HCEC 1CT (cell line): ENCODE measurements around the gene OVOL3.
"Not testable (repeated sequence)": the region's sequence is repeated elsewhere in the genome, so short reads cannot be mapped to it uniquely, and the experiment has no call there.

Experiments
- DNase-seq: peaks from one replicate; pipeline ENCODE4 v3.0.0-alpha.2; 2017

Gene OVOL3

GRCh38 chr19:36110487-36111199 is at the start of gene OVOL3:
TSS of gene OVOL3 (plus strand) at chr19:36111143. CDS start at chr19:36111203, 60 bp downstream.
- no peak for DNase-seq

- no peak for DNase-seq
Measured at GRCh38 chr19:36061367-36061766, 49.6 kb upstream of the OVOL3 start.

- DNase-seq: no peak
Measured at GRCh38 chr19:36064826-36065225, 46.1 kb upstream of the OVOL3 start.

DNA sequence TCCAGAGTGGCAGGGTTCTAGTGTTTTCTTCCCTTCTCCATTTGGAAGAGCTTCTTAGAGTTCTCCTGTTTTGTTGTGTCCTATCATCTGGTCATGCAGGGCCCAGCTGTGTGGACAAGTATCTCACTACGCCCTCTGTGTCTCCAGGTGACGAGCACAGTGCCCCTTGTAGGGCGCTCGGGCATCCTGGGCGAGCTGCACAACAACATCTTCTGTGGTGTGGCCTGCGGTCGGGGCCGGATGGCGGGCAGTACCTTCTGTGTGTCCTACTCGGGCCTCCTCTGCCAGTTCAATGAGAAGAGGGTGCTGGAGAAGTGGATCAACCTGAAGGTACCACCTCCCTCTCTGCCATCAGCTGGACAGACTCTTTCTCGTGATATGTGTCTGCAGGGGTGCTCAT is 43.3 kb upstream of the OVOL3 start:
- DNase-seq: no peak

- DNase-seq: not testable (repeated sequence)
Measured at GRCh38 chr19:36068810-36069499, 42.0 kb upstream of the OVOL3 start.

- DNase-seq: no peak
Measured at GRCh38 chr19:36072081-36072480, 38.9 kb upstream of the OVOL3 start.

GRCh38 chr19:36073121-36073876 is 37.6 kb upstream of the OVOL3 start:
- DNase-seq: no peak

GRCh38 chr19:36079389-36079945 is 31.5 kb upstream of the OVOL3 start:
- DNase-seq: no peak

DNA sequence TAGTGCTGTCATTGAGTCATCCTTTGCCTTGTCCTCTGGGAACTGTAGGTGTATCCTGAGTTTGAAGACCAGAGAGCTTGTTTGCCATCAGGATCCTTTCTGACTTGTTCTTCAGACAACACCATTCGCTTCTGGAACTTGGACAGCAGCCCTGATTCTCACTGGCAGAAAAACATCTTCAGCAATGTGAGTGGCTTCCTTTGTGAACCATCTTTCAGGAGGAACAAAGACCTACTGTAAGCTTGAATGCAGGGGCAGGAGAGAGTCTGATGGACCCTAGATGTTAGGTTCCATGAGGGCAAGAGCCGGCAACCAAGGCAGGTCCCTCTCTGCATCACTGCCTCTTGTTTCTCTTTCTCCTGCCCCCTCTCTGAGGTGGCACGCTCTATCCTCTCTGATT is 29.6 kb upstream of the OVOL3 start:
- DNase-seq: no peak

DNA sequence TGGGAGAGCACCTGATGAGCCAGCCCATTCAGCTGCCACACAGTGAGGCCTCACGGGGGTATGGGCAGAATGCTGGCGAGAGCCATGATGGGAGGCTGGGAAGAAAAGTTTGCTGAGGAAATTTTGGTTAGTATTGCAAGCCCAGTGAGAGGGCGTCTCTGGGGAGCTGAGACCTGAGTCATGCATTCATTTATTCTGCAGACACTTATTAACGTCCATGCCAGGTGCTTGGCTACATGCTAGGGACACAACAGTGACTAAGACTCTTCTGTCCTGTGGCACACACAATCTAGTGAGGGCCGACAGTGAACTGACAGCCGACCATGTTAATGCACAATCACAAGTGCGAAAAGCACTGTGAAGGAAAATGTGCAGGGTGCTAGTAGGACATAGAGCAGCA is 29.0 kb upstream of the OVOL3 start:
- DNase-seq: no peak

GRCh38 chr19:36082916-36083315 is 28.0 kb upstream of the OVOL3 start:
- DNase-seq: no peak

DNA sequence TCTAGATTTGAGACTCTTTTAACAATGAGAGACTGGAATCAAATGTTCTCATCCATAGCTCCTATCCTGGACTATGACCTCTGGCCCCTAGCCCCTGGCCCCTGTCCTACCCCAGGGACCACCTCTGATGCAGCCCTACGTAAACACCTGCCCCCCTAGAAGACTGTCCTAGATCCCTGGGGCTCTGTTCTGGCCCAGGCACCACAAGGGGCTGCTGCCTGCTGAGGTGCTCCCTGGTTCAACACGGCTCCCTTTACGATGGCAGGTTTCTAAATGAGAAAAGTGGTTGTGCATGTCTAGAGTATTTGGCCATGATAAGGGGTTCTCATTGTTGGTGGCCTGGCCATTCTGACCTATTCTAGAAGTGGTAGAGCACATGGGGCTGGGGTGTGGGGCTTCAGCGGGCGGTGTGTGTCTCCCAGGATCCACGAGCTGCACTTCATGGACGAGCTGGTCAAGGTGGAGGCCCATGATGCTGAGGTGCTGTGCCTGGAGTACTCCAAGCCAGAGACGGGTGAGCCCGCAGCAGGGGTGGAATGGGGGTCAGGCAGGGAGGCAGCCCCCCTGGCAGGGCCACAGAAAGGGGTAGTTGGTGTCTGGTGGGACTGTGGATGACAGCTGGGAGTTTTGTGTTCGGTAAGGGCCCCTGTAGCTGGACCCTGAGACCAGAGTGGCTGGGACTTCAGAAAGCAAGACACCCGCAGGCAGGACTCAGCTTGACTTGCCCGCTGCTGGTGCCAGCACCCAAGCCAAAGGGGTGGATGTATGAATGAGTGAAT is 26.5 kb upstream of the OVOL3 start:
- no peak for DNase-seq

GRCh38 chr19:36086326-36086725 is 24.6 kb upstream of the OVOL3 start:
- DNase-seq: no peak

- no peak for DNase-seq
Measured at GRCh38 chr19:36089847-36090246, 21.1 kb upstream of the OVOL3 start.

DNA sequence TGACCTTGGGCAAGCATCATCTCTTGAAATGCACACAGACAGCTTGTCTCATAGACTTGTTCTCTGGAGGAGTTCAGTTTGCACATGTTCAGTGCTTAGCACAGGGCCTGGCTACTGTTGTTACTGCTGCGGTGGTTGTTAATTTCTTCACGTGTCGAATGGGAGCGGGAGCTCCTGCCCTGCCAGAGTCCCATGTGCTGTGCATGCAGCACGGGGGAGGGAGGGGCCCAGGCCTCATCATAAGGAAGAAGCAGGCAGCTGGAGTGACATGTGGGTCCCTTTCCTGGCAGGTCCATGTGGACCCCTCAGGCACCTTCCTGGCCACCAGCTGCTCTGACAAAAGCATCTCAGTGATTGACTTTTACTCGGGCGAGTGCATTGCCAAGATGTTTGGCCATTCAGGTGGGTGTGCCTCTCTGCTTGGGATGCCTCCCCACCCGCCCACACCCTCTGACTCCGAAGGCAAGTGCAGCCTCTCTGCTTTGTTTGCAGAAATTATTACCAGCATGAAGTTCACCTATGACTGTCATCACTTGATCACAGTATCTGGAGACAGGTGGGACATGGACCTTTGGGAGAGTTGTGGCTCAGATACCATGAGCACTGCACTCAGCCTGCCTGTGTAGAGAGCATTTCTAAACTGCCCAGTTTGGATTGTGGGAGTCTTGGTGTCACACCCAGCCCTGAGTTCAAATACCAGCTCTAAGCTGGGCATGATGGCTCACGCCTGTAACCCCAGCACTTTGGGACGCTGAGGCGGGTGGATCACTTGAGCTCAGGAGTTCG is 19.8 kb upstream of the OVOL3 start:
- no peak for DNase-seq

DNA sequence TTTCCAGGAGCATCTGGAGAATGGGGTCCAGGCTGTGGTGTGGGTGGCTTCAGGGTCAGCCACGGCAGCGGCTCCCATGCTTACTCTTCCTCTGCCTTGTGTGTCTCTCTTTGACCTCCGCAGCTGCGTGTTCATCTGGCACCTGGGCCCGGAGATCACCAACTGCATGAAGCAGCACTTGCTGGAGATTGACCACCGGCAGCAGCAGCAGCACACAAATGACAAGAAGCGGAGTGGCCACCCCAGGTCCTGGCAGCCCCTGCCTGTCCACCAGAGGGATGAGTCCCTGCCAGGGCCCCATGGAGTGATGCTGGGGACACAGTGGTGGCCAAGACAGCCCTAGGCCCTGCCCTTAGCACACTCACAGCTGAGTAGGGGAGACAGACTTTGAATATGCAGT is 18.4 kb upstream of the OVOL3 start:
- no peak for DNase-seq

DNA sequence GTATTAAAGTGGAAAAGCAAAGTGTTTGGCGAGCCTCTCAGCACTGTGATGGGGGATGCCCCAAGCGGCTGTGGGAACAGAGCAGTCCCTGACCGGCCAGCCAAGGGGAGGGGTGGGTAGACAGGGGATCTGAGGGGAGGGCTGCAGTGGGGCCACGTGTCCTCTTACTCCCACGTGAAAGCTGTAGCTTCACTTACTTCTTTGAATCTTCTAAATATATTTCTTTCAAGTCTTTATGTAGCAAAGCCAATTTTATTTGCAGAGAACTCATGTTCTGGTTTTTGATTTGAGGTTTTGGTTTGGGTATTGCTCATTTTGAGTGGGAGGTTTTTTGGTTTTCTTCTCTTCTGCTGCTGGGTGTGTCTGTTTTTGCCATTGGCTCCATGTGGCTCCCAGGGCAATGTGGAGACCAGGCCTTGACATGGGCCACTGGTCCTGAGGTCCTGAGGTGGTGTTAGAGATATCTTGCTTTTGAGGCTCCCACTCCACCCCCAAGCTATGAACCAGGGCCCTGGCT is 17.7 kb upstream of the OVOL3 start:
- no peak for DNase-seq

DNA sequence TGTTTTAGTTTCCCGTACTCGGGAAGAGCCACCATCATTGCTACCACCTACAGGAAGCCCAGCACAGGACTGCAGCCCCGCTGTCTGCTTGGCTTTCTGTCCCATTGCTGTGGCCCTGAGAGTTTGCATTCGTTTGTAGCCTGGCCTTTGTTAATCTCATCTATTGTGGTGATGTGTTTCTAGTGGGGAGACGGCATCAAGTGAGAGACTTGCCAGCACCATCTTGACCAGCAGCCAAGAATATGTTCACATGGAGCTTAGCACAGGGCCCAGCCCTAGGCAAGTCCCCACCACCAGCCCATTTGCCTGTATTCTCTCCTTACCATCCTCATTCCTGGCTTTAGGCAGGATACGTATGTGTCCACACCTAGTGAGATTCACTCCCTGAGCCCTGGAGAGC is 17.3 kb upstream of the OVOL3 start:
- DNase-seq: no peak

DNA sequence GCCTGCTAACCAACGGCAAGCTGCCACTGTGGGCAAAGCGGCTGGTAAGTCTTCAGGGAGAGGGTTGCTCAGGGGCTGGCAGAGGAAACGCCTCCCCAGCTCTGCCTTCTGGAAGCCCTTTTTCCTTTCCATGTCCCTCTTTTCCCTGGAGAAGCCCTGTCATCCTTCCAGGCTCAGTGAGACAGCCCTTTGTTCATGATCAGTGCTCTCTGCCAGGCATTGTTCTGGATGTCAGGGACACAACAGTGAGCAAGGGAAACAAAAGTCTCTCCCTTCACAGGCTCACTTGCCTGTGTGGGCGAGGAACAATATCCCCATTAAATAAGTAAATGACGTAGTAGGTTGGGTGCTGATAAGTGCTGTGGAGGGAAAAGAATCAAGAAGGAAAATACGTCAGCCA is 13.9 kb upstream of the OVOL3 start:
- no peak for DNase-seq

DNA sequence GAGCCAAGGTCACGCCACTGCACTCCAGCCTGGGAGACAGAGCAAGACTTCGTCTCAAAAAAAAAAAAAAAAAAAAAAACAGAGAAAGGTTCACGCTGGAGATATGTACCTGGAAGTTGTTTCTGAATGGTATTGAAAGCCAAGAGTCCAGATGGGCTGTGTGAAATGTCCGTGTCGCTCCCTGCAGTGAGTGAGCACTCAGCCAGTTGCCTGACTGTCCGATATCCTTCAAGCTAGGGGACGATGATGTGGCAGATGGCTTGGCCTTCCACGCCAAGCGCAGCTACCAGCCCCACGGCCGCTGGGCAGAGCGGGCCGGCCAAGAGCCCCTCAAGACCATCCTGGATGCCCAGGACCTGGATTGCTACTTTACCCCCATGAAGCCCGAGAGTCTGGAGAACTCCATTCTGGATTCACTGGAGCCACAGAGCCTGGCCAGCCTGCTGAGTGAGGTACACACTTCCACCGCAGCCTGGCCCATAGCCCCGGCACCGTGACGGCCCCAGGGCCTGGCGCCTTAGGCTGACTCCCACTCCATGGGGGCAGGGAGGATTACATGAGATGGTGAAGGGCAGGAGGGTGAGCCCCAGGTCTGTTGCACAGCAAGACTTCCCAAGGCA is 11.7 kb upstream of the OVOL3 start:
- no peak for DNase-seq

GRCh38 chr19:36100476-36100875 is 10.5 kb upstream of the OVOL3 start:
- DNase-seq: no peak
